Measurements from ENCODE around the gene MANSC4.

Gene MANSC4

GRCh38 chr12:27797301-27798025, 17.4 kb upstream of the MANSC4 start:
- peaks cover 64% of the 10 kb centered on the region for H3K36me3 ChIP-seq (ENCODE audit: insufficient read depth, low read length)
- H3K27me3 ChIP-seq (ENCODE audit: control insufficient read depth, insufficient read depth, low read length), result no peaks in the 10 kb centered on the region
- H3K9me3 ChIP-seq (replicated peaks; ENCODE audit: low read length), result no peaks in the 10 kb centered on the region
- H3K4me3 ChIP-seq (ENCODE audit: low read length), result no peak overlapping the region
- H3K9ac ChIP-seq (ENCODE audit: low read depth, low read length), result no peak overlapping the region
- no peak overlapping the region for H3K4me2 ChIP-seq (ENCODE audit: low read length)
- no peaks in the 10 kb centered on the region for H3K4me1 ChIP-seq (ENCODE audit: control insufficient read depth, insufficient read depth, low read length)

- no peak overlapping the region for H3K4me3 ChIP-seq (ENCODE audit: low read length)
- H3K9ac ChIP-seq (ENCODE audit: low read depth, low read length), result no peak overlapping the region
- H3K27me3 ChIP-seq (ENCODE audit: control insufficient read depth, insufficient read depth, low read length), result no peaks in the 10 kb centered on the region
- H3K4me2 ChIP-seq (ENCODE audit: low read length), result no peak overlapping the region
- H3K9me3 ChIP-seq (replicated peaks; ENCODE audit: low read length), result no peaks in the 10 kb centered on the region
- H3K36me3 ChIP-seq (ENCODE audit: insufficient read depth, low read length), result peaks cover 70% of the 10 kb centered on the region
- no peaks in the 10 kb centered on the region for H3K4me1 ChIP-seq (ENCODE audit: control insufficient read depth, insufficient read depth, low read length)
Measured at GRCh38 chr12:27796128-27796527, 16.1 kb upstream of the MANSC4 start.

- no peak overlapping the region for H3K9ac ChIP-seq (ENCODE audit: low read depth, low read length)
- no peak overlapping the region for H3K4me2 ChIP-seq (ENCODE audit: low read length)
- H3K4me3 ChIP-seq (ENCODE audit: low read length), result no peak overlapping the region
- H3K4me1 ChIP-seq (ENCODE audit: control insufficient read depth, insufficient read depth, low read length), result no peaks in the 10 kb centered on the region
- no peaks in the 10 kb centered on the region for H3K27me3 ChIP-seq (ENCODE audit: control insufficient read depth, insufficient read depth, low read length)
- peaks cover 70% of the 10 kb centered on the region for H3K36me3 ChIP-seq (ENCODE audit: insufficient read depth, low read length)
- no peaks in the 10 kb centered on the region for H3K9me3 ChIP-seq (replicated peaks; ENCODE audit: low read length)
Measured at GRCh38 chr12:27794818-27795584, 15.0 kb upstream of the MANSC4 start.

GRCh38 chr12:27790179-27790578, 10.1 kb upstream of the MANSC4 start:
- no peaks in the 10 kb centered on the region for H3K9me3 ChIP-seq (replicated peaks; ENCODE audit: low read length)
- peaks cover 14% of the 10 kb centered on the region for H3K4me1 ChIP-seq (ENCODE audit: control insufficient read depth, insufficient read depth, low read length)
- no peaks in the 10 kb centered on the region for H3K27me3 ChIP-seq (ENCODE audit: control insufficient read depth, insufficient read depth, low read length)
- no peak overlapping the region for H3K4me2 ChIP-seq (ENCODE audit: low read length)
- peaks cover 31% of the 10 kb centered on the region for H3K36me3 ChIP-seq (ENCODE audit: insufficient read depth, low read length)
- no peak overlapping the region for H3K4me3 ChIP-seq (ENCODE audit: low read length)
- H3K9ac ChIP-seq (ENCODE audit: low read depth, low read length), result no peak overlapping the region

- Histone ChIP-seq H3K4me3 (ENCODE audit: low read length) (no peak overlapping the region), H3K4me1 (ENCODE audit: control insufficient read depth, insufficient read depth, low read length) (peaks cover 15% of the 10 kb centered on the region), H3K9me3 (replicated peaks; ENCODE audit: low read length) (no peaks in the 10 kb centered on the region), H3K27me3 (ENCODE audit: control insufficient read depth, insufficient read depth, low read length) (no peaks in the 10 kb centered on the region), H3K9ac (ENCODE audit: low read depth, low read length) (no peak overlapping the region), H3K4me2 (ENCODE audit: low read length) (no peak overlapping the region), H3K36me3 (ENCODE audit: insufficient read depth, low read length) (peaks cover 14% of the 10 kb centered on the region)
Measured at GRCh38 chr12:27787559-27787958, 7.5 kb upstream of the MANSC4 start.

GRCh38 chr12:27785882-27786570, 6.0 kb upstream of the MANSC4 start:
- peaks cover 30% of the 10 kb centered on the region for H3K4me1 ChIP-seq (ENCODE audit: control insufficient read depth, insufficient read depth, low read length)
- H3K4me3 ChIP-seq (ENCODE audit: low read length), result no peak overlapping the region
- peaks cover 11% of the 10 kb centered on the region for H3K36me3 ChIP-seq (ENCODE audit: insufficient read depth, low read length)
- no peak overlapping the region for H3K9ac ChIP-seq (ENCODE audit: low read depth, low read length)
- peak overlapping the region; percentile 34 for H3K4me2 ChIP-seq (ENCODE audit: low read length)
- no peaks in the 10 kb centered on the region for H3K27me3 ChIP-seq (ENCODE audit: control insufficient read depth, insufficient read depth, low read length)
- no peaks in the 10 kb centered on the region for H3K9me3 ChIP-seq (replicated peaks; ENCODE audit: low read length)

- H3K4me3 ChIP-seq (ENCODE audit: low read length), result no peak overlapping the region
- peaks cover 41% of the 10 kb centered on the region for H3K4me1 ChIP-seq (ENCODE audit: control insufficient read depth, insufficient read depth, low read length)
Measured at GRCh38 chr12:27782481-27782880, 2.4 kb upstream of the MANSC4 start.

GRCh38 chr12:27781680-27782079, 1.6 kb upstream of the MANSC4 start:
- H3K9me3 ChIP-seq (replicated peaks; ENCODE audit: low read length), result no peaks in the 10 kb centered on the region
- H3K36me3 ChIP-seq (ENCODE audit: insufficient read depth, low read length), result peaks cover 7% of the 10 kb centered on the region
- no peaks in the 10 kb centered on the region for H3K27me3 ChIP-seq (ENCODE audit: control insufficient read depth, insufficient read depth, low read length)
- H3K4me3 ChIP-seq (ENCODE audit: low read length), result peak overlapping the region; percentile 97
- peak overlapping the region; percentile 100 for H3K4me2 ChIP-seq (ENCODE audit: low read length)
- H3K9ac ChIP-seq (ENCODE audit: low read depth, low read length), result peak overlapping the region; percentile 82
- peaks cover 41% of the 10 kb centered on the region for H3K4me1 ChIP-seq (ENCODE audit: control insufficient read depth, insufficient read depth, low read length)

More at GRCh38 chr12:27782481-27782880, 2.4 kb upstream of the MANSC4 start:
- H3K27me3 ChIP-seq (ENCODE audit: control insufficient read depth, insufficient read depth, low read length), result no peaks in the 10 kb centered on the region
- H3K4me2 ChIP-seq (ENCODE audit: low read length), result peak overlapping the region; percentile 100
- H3K36me3 ChIP-seq (ENCODE audit: insufficient read depth, low read length), result peaks cover 7% of the 10 kb centered on the region
- H3K9ac ChIP-seq (ENCODE audit: low read depth, low read length), result no peak overlapping the region
- H3K9me3 ChIP-seq (replicated peaks; ENCODE audit: low read length), result no peaks in the 10 kb centered on the region

GRCh38 chr12:27780612-27781408, 774 bp upstream of the MANSC4 start:
- peak overlapping the region; percentile 97 for H3K4me3 ChIP-seq (ENCODE audit: low read length)

GRCh38 chr12:27779416-27779919, 568 bp downstream of the MANSC4 start:
- peaks cover 27% of the 10 kb centered on the region for H3K4me1 ChIP-seq (ENCODE audit: control insufficient read depth, insufficient read depth, low read length)
- H3K4me2 ChIP-seq (ENCODE audit: low read length), result peak overlapping the region; percentile 100
- peak overlapping the region; percentile 82 for H3K9ac ChIP-seq (ENCODE audit: low read depth, low read length)
- no peaks in the 10 kb centered on the region for H3K27me3 ChIP-seq (ENCODE audit: control insufficient read depth, insufficient read depth, low read length)
- peak overlapping the region; percentile 97 for H3K4me3 ChIP-seq (ENCODE audit: low read length)
- H3K36me3 ChIP-seq (ENCODE audit: insufficient read depth, low read length), result peaks cover 7% of the 10 kb centered on the region
- no peaks in the 10 kb centered on the region for H3K9me3 ChIP-seq (replicated peaks; ENCODE audit: low read length)

More at GRCh38 chr12:27780612-27781408, 774 bp upstream of the MANSC4 start:
- Histone ChIP-seq H3K36me3 (ENCODE audit: insufficient read depth, low read length) (peaks cover 7% of the 10 kb centered on the region), H3K27me3 (ENCODE audit: control insufficient read depth, insufficient read depth, low read length) (no peaks in the 10 kb centered on the region), H3K4me1 (ENCODE audit: control insufficient read depth, insufficient read depth, low read length) (peaks cover 33% of the 10 kb centered on the region), H3K4me2 (ENCODE audit: low read length) (peak overlapping the region; percentile 100), H3K9ac (ENCODE audit: low read depth, low read length) (peak overlapping the region; percentile 82), H3K9me3 (replicated peaks; ENCODE audit: low read length) (no peaks in the 10 kb centered on the region)

All from skeletal muscle satellite cell (primary cell).